Epithelial cell of esophagus (primary cell): ENCODE data around the gene RAB20.
"Not testable (repeated sequence)": the region's sequence is repeated elsewhere in the genome, so short reads cannot be mapped to it uniquely, and the experiment has no call there.

Experiments
- DNase-seq: peaks from one replicate; pipeline ENCODE4 v3.0.0; 2010; ENCODE audit warnings: low read depth
- H3K4me3 ChIP-seq: 2 replicates; pipeline ENCODE4 v1.5.1; 2011; ENCODE audit warnings: mild to moderate bottlenecking, low read length, control low read depth
- TF ChIP-seq, protein P1 (sequence below): IDR thresholded peaks from 2 replicates; pipeline ENCODE4 v1.5.1; 2011; ENCODE audit warnings: low read depth, mild to moderate bottlenecking, low read length, control low read depth, inconsistent platforms; ENCODE audit not compliant: insufficient read depth; ENCODE audit errors: missing control alignments

RAB20 gene

DNA sequence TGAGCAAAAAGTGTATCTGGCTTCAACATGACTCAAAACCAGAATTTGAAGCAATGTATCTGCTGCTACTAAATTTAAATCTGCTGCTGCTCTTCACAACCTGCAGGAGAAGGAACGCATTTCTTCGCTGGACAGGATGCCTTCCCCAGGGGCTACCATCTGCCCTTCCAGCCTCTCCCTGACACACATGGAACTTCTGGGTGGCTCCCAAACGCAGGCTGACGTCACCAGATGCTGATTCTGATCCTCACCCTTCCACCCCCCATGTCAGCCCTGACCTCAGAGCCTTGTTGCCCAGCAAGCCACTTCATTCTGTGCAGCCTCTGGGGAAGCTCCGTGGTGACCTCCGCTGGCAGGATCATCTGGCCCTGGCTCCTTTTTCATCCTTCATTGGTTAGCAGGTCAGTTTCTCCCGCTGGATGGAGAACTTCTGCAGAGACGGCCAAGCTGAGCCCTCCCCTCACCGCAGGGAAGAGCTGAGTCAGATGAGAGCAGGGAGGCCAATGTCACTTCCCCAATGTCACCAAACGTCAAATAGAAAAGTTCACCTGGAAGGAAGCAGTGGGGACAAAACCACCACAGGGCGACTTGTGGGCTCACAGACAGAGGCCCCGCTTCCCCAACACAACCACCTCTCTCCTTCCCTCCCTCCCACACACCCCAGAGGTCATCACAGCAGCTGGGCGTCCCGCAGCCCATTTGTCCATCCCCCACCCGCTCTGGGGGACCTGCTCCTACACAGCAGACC lies 14.0 kb upstream of the RAB20 start:
- TF ChIP-seq, protein P1, sequence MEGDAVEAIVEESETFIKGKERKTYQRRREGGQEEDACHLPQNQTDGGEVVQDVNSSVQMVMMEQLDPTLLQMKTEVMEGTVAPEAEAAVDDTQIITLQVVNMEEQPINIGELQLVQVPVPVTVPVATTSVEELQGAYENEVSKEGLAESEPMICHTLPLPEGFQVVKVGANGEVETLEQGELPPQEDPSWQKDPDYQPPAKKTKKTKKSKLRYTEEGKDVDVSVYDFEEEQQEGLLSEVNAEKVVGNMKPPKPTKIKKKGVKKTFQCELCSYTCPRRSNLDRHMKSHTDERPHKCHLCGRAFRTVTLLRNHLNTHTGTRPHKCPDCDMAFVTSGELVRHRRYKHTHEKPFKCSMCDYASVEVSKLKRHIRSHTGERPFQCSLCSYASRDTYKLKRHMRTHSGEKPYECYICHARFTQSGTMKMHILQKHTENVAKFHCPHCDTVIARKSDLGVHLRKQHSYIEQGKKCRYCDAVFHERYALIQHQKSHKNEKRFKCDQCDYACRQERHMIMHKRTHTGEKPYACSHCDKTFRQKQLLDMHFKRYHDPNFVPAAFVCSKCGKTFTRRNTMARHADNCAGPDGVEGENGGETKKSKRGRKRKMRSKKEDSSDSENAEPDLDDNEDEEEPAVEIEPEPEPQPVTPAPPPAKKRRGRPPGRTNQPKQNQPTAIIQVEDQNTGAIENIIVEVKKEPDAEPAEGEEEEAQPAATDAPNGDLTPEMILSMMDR: no peak
- DNase-seq: no peak
- H3K4me3 ChIP-seq: no peak overlapping the region

DNA sequence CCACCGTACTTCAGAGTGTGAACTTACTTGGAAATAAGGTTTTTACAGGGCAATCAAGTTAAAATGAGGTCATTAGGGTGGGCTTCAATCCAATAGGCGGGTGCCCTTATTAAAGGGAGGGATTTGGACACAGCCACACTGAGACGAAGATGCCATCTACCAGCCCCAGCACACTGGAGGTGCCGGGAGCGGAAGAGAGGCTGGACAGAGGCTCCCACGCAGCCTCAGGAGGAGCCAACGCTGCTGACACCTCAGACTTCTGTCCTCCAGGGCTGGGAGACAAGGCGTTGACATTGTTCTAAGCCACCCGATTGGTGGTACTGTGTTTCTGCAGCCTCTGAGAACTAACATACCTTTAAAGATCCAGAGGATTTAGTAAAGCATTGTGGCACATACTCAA lies 12.6 kb upstream of the RAB20 start:
- no peak for DNase-seq
- H3K4me3 ChIP-seq: no peak overlapping the region
- TF ChIP-seq, protein P1: no peak

DNA sequence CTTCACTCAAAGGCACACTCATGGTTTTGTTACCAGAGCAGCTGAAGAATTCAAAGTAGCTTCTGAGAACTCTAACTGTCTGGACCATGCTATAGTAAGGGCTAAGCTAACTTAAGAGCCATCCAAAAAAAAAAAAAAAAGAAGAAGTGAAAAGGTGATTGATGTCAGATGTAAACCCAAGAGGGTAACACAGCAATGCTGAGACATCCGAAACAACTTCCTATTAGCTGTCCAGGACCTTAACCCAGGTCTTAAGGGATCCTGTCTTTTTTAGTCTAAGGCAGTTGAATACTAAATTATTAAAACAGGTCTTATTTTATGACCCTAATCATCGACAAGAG lies 11.2 kb upstream of the RAB20 start:
- TF ChIP-seq, protein P1: no peak
- no peak overlapping the region for H3K4me3 ChIP-seq
- no peak for DNase-seq

DNA sequence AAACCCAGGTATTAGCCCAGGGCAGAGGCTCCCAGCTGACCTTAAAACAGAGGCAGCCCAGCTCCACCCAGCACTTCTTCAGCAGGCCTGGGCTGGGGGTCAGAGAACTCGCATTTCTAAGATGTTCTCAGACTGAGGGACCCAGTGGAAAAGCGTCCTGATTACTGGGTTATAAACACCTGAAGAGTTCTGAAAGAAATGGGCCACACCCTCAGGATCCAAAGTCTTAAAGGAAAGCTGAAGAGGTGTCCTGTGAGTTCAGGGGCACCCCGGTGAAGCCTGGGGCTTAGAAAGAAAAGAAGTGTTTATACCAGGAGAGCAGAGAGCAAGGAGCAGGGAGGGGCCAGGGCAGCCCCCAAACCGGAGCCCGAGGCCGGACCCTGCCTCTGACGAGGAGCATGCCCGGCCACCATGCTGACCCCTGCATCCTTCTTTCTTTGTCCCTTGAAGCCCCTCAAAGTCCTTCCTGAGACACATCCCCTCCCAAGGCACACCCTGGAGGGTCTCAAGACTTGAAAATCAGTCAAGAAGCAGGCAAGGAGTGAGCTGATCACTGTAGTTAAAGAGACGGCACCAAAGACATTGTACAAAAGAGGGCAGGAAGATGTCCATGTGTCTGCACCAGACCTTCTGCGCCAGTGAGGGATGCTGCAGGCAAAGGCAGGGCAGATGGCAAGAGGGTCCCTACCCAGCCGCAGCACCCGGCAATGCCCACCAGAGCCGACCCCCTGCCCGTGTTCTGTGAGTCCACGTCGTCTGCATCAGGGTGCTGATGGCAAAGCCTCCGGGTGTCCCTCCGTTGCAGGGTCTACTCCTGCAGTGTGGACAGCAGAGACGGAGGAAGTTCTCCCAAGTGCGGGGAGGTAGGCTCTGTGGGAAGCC lies 10.6 kb upstream of the RAB20 start:
- DNase-seq: no peak
- no peak overlapping the region for H3K4me3 ChIP-seq
- TF ChIP-seq, protein P1: no peak

DNA sequence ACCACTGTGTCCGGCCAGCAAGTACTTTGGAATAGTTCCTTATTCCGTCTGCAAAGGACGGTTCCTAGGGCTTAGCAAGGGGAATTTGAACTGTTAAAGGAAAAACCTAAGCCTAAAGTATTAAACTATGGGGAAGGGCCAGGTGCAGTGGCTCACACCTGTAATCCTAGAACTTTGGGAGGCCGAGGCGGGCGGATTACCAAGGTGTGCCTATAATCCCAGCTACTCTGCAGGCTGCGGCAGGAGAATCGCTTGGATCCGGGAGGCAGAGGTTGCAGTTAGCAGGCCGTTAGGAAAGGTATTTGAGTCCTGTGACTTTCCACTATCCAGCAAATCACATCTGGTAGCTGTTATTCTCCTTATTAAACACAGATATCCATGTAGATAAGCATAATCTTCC lies 9.4 kb upstream of the RAB20 start:
- DNase-seq: no peak
- no peak overlapping the region for H3K4me3 ChIP-seq
- TF ChIP-seq, protein P1: no peak

DNA sequence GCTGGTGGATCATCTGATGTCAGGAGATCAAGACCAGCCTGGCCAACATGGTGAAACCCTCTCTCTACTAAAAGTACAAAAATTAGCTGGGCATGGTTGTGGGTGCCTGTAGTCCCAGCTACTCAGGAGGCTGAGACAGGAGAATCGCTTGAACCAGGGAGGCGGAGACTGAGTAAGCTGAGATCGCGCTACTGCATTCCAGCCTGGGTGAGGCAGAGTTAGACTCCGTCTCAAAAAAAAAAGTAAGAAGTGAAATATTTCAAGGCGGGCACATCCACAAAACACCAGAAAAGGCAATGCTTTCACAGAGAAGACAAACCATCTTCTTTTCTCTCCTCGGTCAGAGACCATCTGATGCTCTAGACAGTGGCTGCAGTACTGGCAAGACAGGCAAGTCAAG lies 8.4 kb upstream of the RAB20 start:
- DNase-seq, H3K4me3 ChIP-seq: not testable (repeated sequence)

DNA sequence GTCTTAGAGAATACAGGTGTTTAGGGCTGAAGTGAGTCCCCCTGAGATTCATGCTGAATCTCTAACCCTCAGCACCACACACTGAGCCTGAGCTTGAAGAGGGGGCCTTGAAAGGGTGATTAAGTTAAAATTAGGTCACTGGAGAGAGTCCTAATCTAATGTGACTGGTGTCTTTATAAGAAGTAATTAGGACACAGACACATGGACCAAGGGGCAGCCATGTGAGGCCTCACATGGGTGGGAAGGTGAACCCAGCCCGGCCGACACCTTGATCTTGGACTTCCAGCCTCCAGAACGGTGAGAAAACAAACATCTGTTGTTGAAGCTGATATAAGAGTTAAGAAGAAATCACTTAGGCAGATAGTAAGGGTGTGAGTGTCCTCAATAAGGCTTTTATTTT lies 7.1 kb upstream of the RAB20 start:
- no peak overlapping the region for H3K4me3 ChIP-seq
- no peak for DNase-seq
- TF ChIP-seq, protein P1: no peak
